ENCODE measurements around the gene DAG1.

Gene DAG1

DNA sequence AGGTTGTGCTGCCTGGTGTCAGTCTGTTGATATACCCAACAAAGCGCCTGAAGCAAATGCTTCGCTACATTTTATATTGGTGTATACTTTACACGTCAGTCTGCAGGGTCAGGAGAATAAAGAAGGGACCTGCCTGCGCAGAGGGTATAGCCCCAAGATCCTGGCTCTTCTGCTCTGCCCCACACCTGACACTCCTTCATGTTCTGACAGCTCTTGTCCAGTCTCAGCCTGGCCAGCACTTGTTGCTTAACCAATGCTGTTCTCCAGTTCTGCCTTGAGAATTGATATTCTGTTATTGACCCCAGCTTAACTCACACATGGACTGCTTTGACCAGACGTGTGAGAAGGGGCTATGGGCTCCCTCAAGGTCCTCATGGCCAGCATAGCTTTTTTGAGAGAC, 48.4 kb downstream of the DAG1 start:
- DNase-seq (ENCODE audit: low spot score): no peak

DNA sequence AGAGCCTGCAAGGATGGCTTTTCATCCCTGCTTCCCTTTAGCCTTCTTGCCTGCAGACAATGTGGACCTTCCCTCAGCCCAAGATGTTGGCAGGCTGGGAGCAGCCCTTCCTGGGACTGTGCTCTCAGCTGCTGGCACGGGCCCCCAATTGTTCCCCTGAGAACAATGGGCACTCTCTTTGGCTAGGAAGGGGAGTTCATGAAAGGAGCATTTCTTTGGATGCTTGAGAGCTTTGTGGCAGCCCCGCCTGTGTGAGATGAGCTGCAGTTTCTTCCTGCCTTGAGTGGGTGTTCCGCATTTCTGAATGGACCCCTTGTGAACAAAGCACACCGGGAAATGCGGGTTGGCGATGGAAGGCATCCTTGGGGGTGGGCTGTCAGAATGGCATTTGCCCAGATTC, 49.2 kb downstream of the DAG1 start:
- no peak for DNase-seq (ENCODE audit: low spot score)

DNA sequence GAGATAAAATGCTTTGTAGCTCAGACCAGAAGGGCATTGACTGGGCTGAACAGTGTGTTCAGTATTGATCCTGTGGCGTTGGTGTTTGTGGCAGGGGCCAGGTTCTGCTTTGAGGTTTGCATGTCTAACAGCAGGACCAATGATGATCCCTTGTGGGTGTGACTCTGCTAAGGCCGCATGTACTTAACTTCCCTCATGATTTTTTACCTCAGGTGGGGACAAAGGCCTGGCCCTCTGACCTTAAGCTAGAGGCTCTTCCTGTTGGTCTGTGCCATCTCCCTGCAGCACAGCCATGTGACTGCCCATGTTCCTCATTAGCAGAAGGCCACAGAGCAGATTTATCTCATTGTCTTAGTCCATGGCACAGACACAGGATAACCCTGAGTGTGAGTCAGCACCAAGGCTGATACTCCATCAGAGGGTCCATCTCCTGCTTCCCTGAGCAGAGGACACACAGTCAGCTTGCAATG, 49.9 kb downstream of the DAG1 start:
- no peak for DNase-seq (ENCODE audit: low spot score)

DNA sequence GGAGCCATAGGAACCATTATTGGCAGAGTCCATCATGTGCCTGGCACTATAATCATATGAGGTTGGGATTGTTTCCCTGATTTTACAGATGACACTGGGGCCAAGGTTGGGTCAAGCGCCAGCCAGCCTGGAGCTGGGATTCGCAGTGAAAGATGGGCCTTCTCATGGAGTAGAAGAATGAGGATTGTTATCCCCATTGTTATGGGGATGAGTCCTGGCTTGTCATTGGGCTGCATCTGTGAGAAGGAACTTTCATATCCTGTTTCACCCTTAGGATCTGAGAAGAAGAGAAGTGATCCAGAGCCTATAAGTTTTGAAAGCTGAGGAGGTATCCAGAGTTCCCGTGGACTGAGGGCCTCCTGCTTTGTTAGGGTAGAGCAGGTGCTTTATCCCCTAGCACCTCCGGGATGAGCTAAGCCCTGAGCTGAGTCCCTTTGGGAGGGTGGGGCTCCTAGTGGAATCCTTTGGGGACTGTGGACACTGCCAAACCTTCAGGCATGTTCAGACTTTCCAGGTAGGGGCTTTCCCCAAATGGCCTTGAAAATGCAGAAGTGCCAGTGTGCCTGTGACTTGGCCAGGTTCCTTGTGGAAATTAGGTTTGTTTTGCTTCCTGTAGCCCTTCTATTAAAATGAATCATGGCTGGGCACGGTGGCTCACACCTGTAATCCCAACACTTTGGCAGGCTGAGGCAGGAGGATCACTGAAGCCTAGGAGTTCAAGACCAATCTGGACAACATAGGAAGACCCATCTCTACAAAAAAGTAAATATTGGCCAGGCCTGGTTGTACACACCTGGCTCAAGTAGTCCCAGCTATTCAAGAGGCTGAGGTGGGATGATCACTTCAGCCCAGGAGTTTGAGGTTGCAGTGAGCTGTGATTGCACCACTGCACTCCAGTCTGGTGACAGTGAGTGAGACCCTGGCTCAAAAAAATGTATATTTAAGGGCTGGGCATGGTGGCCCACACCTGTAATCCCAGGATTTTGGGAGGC, 54.0 kb downstream of the DAG1 start:
- no peak for DNase-seq (ENCODE audit: low spot score)

DNA sequence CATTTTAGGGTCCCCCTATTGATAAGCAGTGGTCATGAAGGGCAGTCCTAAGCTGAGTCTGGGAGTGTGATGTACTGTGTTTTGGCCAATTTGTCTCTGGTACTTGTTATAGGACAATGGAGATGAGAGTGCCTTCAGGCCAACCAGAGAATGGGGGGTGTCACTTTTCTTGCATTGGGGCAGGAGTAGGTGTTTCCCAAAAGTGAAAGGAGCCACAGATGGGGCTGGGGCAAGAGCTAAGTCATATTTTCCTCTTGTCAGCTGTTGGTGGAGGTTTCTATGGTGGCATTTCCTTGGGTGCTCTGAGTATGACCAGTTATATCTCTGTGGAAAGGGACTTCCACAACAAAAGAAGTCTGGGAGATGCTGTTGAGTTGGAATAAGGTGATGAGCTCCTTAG, 59.5 kb downstream of the DAG1 start:
- no peak for DNase-seq (ENCODE audit: low spot score)

DNA sequence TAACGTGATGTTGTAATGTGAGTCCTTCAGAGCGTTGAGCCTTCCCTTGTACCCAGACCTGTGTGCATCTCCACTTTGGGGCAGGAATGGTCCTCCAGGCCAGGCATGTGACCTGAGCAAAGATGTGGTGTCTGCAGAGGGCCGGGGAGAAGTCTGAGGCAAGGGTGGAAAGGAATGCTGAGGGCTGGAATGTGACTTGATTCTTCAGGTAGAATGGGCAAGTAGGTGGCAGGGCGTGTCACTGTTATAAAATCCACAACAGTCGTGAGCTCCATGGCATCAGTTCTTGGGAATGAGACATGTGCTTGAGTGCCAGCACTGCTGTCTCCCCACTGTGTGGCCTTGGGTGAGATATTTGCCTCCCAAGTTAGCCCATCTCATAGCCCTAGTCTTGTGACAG, 60.2 kb downstream of the DAG1 start:
- no peak for DNase-seq (ENCODE audit: low spot score)

DNA sequence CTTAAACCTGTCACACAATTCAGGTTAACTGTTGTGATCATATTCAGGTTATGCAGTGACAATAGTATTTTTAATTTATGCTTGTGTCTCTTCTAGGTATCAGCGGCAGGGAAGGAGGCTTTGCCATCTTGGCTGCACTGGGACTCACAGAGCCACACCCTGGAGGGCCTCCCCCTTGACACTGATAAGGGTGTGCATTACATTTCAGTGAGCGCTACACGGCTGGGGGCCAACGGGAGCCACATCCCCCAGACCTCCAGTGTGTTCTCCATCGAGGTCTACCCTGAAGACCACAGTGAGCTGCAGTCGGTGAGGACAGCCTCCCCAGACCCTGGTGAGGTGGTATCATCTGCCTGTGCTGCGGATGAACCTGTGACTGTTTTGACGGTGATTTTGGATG, 60.6 kb downstream of the DAG1 start:
- DNase-seq (ENCODE audit: low spot score): no peak

DNA sequence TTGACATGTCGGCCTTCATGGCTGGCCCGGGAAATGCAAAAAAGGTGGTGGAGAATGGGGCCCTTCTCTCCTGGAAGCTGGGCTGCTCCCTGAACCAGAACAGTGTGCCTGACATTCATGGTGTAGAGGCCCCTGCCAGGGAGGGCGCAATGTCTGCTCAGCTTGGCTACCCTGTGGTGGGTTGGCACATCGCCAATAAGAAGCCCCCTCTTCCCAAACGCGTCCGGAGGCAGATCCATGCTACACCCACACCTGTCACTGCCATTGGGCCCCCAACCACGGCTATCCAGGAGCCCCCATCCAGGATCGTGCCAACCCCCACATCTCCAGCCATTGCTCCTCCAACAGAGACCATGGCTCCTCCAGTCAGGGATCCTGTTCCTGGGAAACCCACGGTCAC, 61.2 kb downstream of the DAG1 start:
- no peak for DNase-seq (ENCODE audit: low spot score)

DNA sequence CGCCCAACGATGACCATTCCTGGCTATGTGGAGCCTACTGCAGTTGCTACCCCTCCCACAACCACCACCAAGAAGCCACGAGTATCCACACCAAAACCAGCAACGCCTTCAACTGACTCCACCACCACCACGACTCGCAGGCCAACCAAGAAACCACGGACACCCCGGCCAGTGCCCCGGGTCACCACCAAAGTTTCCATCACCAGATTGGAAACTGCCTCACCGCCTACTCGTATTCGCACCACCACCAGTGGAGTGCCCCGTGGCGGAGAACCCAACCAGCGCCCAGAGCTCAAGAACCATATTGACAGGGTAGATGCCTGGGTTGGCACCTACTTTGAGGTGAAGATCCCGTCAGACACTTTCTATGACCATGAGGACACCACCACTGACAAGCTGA, 61.6 kb downstream of the DAG1 start:
- DNase-seq (ENCODE audit: low spot score): no peak

DNA sequence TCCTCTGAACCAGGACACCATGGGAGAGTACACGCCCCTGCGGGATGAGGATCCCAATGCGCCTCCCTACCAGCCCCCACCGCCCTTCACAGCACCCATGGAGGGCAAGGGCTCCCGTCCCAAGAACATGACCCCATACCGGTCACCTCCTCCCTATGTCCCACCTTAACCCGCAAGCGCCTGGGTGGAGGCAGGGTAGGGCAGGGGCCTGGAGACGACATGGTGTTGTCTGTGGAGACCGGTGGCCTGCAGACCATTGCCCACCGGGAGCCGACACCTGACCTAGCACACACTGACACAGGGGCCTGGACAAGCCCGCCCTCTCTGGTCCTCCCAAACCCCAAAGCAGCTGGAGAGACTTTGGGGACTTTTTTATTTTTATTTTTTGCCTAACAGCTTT, 63.0 kb downstream of the DAG1 start:
- DNase-seq (ENCODE audit: low spot score): no peak

DNA sequence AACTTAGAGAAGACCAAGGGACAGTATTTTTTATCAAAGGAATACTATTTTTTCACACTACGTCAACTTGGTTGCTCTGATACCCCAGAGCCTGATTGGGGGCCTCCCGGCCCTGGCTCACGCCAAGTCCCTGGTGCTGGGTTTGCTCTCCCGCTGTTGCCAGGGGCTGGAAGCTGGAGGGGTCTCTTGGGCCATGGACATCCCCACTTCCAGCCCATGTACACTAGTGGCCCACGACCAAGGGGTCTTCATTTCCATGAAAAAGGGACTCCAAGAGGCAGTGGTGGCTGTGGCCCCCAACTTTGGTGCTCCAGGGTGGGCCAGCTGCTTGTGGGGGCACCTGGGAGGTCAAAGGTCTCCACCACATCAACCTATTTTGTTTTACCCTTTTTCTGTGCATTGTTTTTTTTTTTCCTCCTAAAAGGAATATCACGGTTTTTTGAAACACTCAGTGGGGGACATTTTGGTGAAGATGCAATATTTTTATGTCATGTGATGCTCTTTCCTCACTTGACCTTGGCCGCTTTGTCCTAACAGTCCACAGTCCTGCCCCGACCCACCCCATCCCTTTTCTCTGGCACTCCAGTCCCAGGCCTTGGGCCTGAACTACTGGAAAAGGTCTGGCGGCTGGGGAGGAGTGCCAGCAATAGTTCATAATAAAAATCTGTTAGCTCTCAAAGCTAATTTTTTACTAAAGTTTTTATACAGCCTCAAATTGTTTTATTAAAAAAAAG, 63.9 kb downstream of the DAG1 start:
- no peak for DNase-seq (ENCODE audit: low spot score)

DNA sequence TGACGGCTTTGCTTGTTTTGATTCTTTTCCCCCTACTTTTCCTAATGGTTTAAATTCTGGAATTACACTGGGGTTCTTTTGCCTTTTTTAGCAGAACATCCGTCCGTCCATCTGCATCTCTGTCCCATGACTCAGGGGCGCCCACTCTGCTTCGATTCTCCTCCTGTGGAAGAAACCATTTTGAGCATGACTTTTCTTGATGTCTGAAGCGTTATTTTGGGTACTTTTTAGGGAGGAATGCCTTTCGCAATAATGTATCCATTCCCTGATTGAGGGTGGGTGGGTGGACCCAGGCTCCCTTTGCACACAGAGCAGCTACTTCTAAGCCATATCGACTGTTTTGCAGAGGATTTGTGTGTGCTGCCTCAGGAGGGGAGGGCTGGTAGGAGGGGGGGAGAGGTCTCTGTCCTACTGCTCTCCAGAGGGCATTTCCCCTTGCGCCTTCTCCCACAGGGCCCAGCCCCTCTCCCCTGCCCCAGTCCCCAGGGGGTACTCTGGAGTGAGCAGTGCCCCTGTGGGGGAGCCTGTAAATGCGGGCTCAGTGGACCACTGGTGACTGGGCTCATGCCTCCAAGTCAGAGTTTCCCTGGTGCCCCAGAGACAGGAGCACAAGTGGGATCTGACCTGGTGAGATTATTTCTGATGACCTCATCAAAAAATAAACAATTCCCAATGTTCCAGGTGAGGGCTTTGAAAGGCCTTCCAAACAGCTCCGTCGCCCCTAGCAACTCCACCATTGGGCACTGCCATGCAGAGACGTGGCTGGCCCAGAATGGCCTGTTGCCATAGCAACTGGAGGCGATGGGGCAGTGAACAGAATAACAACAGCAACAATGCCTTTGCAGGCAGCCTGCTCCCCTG, 64.7 kb downstream of the DAG1 start:
- DNase-seq (ENCODE audit: low spot score): no peak

DNA sequence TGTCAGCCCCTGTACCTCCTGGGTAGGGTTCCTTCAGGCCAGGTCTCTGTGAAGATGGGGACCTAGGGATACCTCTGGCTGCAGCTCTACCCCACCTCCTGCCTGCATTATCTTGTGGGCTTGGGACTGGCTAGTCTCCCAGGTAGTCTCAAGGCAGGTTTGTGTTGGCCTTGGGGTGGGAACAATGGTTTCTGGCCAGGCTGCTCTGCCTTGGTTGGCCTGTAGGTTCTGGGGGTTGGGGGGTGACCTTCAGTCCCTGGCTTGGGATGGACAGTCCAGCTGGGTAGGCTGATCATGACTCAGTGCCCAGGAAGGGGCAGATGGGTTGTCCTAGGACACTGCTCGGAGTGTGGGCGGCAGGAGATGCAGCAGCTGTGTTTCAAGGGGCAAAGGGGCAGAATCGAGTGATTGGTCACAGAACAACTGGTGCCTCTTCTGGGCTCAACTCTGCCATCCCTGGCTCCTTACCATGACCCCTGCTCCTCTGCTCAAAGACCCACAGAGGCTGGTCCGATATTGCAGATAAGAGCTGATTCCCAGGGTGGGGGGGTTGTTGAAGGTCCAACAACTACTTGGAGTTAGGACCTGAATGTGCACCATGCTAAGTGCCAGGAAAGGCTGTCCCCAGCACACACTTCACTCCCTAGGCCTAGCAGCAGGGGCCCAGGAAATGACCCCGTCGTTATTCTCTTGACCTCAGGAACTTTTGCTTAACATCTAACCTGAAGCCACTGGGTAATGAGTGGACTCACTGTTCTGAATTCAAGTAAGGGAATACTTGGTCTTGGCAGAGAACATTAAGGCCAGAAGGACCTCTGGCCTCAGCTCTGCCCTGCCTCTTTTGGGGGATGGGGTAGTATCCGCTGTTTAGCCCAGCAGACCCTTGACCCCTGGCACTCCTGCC, 66.2 kb downstream of the DAG1 start:
- no peak for DNase-seq (ENCODE audit: low spot score)

DNA sequence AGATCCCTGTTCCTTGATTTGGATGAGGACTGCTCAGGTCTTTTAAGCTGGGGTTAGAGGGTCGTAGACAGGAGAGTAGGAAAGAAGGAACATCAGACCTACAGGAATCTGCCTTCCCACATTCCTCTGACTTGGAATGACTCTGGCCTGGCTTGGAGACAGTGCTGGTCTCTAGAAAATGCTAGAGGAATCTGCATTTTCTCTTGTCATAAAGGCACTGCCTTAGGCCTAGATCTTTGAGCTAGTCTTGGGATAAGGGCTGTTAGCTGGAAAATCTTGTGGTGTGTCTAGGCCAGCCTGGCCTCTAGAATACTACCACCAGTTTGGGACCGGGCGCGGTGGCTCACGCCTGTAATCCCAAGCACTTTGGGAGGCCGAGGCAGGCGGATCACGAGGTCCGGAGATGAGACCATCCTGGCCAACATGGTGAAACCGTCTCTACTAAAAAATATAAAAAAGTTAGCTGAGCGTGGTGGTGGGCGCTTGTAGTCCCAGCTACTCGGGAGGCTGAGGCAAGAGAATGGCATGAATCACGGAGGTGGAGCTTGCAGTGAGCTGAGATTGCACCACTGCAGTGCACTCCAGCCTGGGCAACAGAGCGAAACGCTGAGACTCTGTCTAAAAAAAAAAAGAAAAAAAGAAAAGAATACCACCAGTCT, 66.9 kb downstream of the DAG1 start:
- DNase-seq (ENCODE audit: low spot score): no peak

DNA sequence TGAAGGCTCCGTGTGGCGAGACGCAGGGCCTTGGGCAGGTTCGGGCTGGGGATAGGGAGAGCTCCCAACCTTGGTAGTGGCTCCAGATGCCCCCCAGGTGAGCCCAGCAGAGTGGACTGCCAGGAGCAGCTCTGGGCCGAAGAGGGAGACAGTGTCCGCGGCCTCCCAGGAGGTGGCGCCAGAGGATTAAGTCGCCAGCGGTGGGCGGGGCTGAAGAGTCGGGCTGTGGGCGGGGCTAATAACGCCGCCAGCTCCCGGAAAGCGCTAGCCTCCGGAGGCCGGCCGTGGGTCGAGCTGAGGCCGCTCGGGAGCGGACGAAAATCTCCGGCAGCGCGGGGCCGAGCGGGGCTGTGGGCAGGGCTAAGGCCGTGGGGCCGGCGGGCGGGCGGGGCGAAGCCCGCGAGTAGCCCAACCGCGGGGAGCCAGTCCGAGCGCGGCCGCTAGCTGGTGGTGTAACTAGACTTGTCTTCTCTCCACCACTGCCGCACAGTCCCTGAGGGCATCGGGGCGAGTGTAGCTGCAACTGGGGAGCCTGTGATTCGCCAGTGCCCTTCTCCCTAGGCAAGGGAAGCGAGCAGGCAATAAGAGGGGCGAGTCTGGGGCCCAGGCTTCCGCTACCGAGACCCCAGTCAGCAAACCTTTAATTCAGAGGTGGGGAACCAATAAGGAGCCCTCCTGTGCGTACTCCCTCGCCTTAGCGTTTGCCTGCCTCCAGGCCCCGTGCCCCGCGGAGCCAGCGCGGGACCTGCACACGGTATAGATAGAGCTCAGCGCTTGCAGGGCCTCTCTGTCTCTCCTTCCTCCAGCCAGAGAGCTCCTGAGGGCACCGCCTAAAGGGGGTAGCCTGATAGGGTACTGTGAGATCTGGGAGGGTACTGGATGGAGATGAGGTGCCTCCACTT, 69.8 kb downstream of the DAG1 start:
- peak; percentile 90 for DNase-seq (ENCODE audit: low spot score)

DNA sequence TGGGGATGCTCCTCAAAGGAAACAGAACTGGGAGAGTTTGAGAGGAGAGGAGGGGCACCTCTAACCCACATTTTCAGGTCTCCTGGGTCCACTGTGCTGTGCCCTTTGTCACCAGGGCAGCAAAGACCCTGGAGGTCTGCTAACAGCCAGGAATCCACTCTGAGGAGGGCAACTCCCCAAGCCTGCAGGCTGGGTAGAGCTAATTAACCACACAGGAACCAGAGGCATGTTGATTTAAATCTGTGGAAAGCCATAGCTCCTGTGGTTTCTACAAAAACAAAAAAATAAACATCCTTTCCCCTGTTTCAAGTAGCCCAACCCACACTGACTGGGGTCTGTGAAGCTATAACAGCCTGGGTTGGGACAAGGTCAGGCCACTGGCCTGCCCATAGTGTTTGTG, 82.0 kb downstream of the DAG1 start:
- no peak for DNase-seq (ENCODE audit: low spot score)

DNA sequence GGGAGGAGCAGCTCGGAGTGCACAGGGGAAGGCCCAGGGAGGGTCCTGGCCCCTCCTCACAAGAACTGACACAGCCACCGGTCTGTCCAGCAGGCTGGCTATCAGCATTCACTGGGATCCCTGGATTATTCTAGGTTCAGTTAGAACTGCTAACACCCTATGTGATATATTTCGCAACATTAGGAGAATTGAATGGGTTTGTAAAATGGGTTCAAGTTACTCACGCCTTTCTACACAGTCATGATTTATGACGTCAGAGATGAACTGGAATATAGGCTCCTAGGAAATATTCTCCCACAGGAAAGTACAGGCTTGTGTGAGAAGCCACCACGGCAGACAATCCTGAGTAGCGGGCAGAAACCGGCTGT, 83.2 kb downstream of the DAG1 start:
- no peak for DNase-seq (ENCODE audit: low spot score)

DNA sequence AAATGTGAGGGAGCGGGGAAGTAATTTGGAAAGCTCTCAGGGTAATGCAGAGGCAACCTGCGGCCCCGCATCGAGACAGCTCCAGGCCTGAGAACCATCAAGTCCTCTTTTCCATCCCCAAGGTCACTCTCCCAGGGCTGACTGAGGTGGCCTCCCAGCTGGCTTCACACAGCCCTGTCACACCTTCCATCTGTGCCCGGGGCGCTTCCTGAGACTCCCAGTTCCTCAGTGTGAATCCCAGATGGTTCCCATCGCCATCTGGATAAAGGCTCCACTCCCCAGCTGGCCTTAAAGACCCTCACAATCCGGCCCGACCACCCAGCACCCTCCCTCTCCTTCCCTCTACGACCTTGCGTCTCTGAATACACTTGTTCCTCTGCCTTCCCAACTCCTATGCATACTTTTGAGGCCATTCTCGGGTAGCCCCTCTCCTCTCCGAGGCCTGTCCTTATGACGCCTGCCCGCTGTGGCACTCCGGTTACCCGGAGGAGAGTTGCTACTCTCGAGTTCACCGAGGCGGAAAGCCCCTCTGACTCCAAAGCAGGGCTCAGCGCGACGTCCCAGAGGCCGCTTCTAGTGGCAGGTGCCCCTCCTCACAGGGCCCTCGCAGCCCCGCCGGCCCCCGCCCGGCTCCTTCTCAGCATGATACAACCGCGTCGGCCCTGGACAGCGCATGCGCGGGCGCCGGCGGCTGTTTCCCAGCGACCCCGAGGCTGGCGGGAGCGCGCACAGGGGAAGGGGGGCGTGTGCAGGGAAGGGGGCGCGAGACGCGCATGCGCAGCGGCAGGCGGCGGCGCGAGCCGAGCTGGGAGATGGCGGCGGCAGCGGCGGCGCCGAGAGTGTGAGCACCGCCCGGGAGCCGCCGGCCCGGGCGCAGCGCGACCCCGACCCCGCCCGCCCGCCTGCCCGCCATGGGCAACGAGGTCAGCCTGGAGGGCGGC, 83.9 kb downstream of the DAG1 start, which contains the start of gene BSN:
Gene BSN (plus strand): TSS at position 786 of the 941 bp plus-strand sequence. CDS start 126 bp downstream, at position 912.
- peak; percentile 86 for DNase-seq (ENCODE audit: low spot score)

All from CD4-positive, alpha-beta T cell treated with Interleukin-2 at 100 ng/mL for 4 hours (primary cell).